GM12874 (cell line): ENCODE measurements around the gene REEP3.

Experiments used
- CTCF ChIP-seq: IDR thresholded peaks from 2 replicates; pipeline ENCODE4 v1.5.1; 2011; ENCODE audit warnings: low read depth, mild to moderate bottlenecking, control low read depth, low read length, moderate library complexity; ENCODE audit not compliant: insufficient read depth

REEP3 gene

GRCh38 chr10:63644418-63645142 is 123.4 kb downstream of the REEP3 start:
- no peak for TF ChIP-seq CTCF

- TF ChIP-seq CTCF = no peak
These were observed 124.0 kb downstream of the REEP3 start for GRCh38 chr10:63645195-63645594.

GRCh38 chr10:63646491-63646890 is 125.3 kb downstream of the REEP3 start:
- no peak for TF ChIP-seq CTCF

- TF ChIP-seq CTCF = no peak
These were observed 130.7 kb downstream of the REEP3 start for GRCh38 chr10:63651864-63652263.

GRCh38 chr10:63653747-63654146 is 132.5 kb downstream of the REEP3 start:
- TF ChIP-seq CTCF = no peak

GRCh38 chr10:63657761-63658160 is 136.6 kb downstream of the REEP3 start:
- no peak for TF ChIP-seq CTCF

GRCh38 chr10:63661347-63661746 is 140.1 kb downstream of the REEP3 start:
- TF ChIP-seq CTCF = no peak

GRCh38 chr10:63664341-63664885 is 143.2 kb downstream of the REEP3 start:
- TF ChIP-seq CTCF = no peak
